Measurements from ENCODE around the gene TNNT1. TPM values are rescaled to one million over a fixed set of nuclear protein-coding genes. Genes with fewer than 3 reads are reported as not detected.
"Not testable (repeated sequence)": the region's sequence is repeated elsewhere in the genome, so short reads cannot be mapped to it uniquely, and the experiment has no call there.

Gene TNNT1
- total RNA-seq, 2 donors from 2014 or later, result 8.5 to 87.9 TPM

- no peaks in the 10 kb centered on the region for H3K9me3 ChIP-seq
- no peaks in the 10 kb centered on the region for H3K4me1 ChIP-seq (replicated peaks)
- TF ChIP-seq, protein P1, sequence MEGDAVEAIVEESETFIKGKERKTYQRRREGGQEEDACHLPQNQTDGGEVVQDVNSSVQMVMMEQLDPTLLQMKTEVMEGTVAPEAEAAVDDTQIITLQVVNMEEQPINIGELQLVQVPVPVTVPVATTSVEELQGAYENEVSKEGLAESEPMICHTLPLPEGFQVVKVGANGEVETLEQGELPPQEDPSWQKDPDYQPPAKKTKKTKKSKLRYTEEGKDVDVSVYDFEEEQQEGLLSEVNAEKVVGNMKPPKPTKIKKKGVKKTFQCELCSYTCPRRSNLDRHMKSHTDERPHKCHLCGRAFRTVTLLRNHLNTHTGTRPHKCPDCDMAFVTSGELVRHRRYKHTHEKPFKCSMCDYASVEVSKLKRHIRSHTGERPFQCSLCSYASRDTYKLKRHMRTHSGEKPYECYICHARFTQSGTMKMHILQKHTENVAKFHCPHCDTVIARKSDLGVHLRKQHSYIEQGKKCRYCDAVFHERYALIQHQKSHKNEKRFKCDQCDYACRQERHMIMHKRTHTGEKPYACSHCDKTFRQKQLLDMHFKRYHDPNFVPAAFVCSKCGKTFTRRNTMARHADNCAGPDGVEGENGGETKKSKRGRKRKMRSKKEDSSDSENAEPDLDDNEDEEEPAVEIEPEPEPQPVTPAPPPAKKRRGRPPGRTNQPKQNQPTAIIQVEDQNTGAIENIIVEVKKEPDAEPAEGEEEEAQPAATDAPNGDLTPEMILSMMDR (IDR thresholded peaks at IDR 0.05), result no peak
- TF ChIP-seq POLR2AphosphoS5 (IDR thresholded peaks at IDR 0.05) (no peak), POLR2A (IDR thresholded peaks at IDR 0.05) (no peak)
- WGBS, result 54% methylated on average over 21 of the region's 21 CpGs
- no peaks in the 10 kb centered on the region for H3K36me3 ChIP-seq
- intact Hi-C loops (cut with DNase I), result no loop called here
- no peak overlapping the region for H3K27ac ChIP-seq
- H3K27me3 ChIP-seq (replicated peaks; ENCODE audit: insufficient read depth), result peaks cover 36% of the 10 kb centered on the region
- H3K4me3 ChIP-seq, result no peak overlapping the region
- no peak for DNase-seq (ENCODE audit: low spot score)
These were observed 25.6 kb upstream of the TNNT1 start for GRCh38 chr19:55174425-55175116.

GRCh38 chr19:55173714-55174409 lies 24.9 kb upstream of the TNNT1 start:
- no peak overlapping the region for H3K27ac ChIP-seq
- H3K4me3 ChIP-seq, result peak overlapping the region; percentile 1 to 3
- no peaks in the 10 kb centered on the region for H3K4me1 ChIP-seq (replicated peaks)
- H3K9me3 ChIP-seq, result no peaks in the 10 kb centered on the region
- 2% methylated on average over 35 of the region's 37 CpGs for WGBS
- intact Hi-C loops (cut with DNase I), result no loop called here
- no peak for TF ChIP-seq POLR2AphosphoS5 (IDR thresholded peaks at IDR 0.05)
- no peak for TF ChIP-seq POLR2A (IDR thresholded peaks at IDR 0.05)
- TF ChIP-seq, protein P1 (IDR thresholded peaks at IDR 0.05), result no peak
- peaks cover 37% of the 10 kb centered on the region for H3K27me3 ChIP-seq (replicated peaks; ENCODE audit: insufficient read depth)
- DNase-seq (ENCODE audit: low spot score), result no peak
- H3K36me3 ChIP-seq, result no peaks in the 10 kb centered on the region

DNA sequence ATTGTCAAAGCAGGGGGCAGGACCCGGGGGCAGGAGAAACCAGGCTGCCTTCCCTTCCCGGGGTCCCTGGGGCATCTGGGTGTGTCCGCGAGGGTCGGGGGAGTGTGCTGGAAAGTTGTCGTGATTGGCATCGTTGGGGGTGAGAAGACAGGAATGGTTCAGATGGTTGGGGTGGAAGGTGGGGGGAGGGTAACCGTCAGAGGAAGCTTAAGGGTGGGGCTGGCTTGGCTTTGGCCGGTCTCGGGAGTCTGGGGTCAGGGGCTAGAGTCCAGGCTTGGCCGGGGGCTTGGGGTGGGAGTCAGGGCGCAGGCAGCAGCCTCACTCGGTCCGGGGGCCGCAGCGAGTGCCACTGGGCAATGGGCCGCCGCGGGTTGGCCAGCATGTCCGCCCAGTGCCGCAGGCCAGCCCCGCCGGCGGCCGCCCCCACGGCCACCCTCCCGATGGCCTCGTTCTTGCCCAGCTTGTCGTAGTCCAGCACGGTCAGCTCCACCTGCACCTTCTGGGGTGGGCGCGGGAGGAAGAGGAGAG lies 24.2 kb upstream of the TNNT1 start:
- peak overlapping the region; percentile 1 to 3 for H3K4me3 ChIP-seq
- H3K4me1 ChIP-seq (replicated peaks), result no peaks in the 10 kb centered on the region
- intact Hi-C loops (cut with DNase I), result no loop called here
- H3K36me3 ChIP-seq, result no peaks in the 10 kb centered on the region
- peaks cover 35% of the 10 kb centered on the region for H3K27me3 ChIP-seq (replicated peaks; ENCODE audit: insufficient read depth)
- no peak overlapping the region for H3K27ac ChIP-seq
- DNase-seq (ENCODE audit: low spot score), result no peak
- H3K9me3 ChIP-seq, result no peaks in the 10 kb centered on the region
- TF ChIP-seq, protein P1 (IDR thresholded peaks at IDR 0.05), result no peak
- TF ChIP-seq POLR2A (IDR thresholded peaks at IDR 0.05) (no peak), POLR2AphosphoS5 (IDR thresholded peaks at IDR 0.05) (no peak)
- under 1% methylated on average over 32 of the region's 32 CpGs for WGBS

DNA sequence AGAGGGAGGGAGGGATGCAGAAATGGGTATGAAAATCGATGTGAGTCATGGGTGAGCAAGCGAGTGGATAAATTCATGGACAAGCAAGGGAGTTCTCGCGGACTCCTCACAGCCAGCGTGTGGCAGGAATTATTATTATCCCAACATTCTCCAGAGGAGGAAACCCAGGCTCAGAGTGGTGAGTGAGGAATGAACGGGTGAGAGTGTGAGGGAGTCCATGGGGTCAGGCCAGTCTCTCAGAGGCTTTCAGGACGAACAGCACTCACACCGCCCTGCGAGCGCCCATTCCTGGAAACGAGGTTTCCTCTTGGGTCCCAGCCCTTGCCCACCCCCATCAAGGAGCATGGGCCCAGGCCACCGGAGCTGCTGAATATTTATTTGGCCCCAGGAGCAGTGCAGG lies 23.7 kb upstream of the TNNT1 start:
- peaks cover 31% of the 10 kb centered on the region for H3K27me3 ChIP-seq (replicated peaks; ENCODE audit: insufficient read depth)
- H3K4me3 ChIP-seq, result no peak overlapping the region
- H3K36me3 ChIP-seq, result no peaks in the 10 kb centered on the region
- intact Hi-C loops (cut with DNase I), result no loop called here
- no peak for DNase-seq (ENCODE audit: low spot score)
- no peaks in the 10 kb centered on the region for H3K4me1 ChIP-seq (replicated peaks)
- H3K9me3 ChIP-seq, result no peaks in the 10 kb centered on the region
- no peak for TF ChIP-seq POLR2A (IDR thresholded peaks at IDR 0.05)
- TF ChIP-seq, protein P1 (IDR thresholded peaks at IDR 0.05), result no peak
- no peak overlapping the region for H3K27ac ChIP-seq
- WGBS, result 13% methylated on average over 12 of the region's 12 CpGs

- H3K36me3 ChIP-seq; H3K27ac ChIP-seq; intact Hi-C loops (cut with DNase I); DNase-seq (ENCODE audit: low spot score); H3K4me1 ChIP-seq (replicated peaks); H3K9me3 ChIP-seq; H3K4me3 ChIP-seq: not testable (repeated sequence)
- whole genome bisulfite sequencing, result 51% methylated on average over 9 of the region's 9 CpGs
- peaks cover 29% of the 10 kb centered on the region for H3K27me3 ChIP-seq (replicated peaks; ENCODE audit: insufficient read depth)
These were observed 23.3 kb upstream of the TNNT1 start for GRCh38 chr19:55172318-55172717.

All from prostate gland (tissue), 2 donors.